HCT116 (cell line): Measurements from ENCODE around the gene CTBP1.

Experiments
- CEBPB ChIP-seq: IDR thresholded peaks from 2 replicates; pipeline ENCODE4 v1.6.1; 2012; ENCODE audit warnings: low read depth
- ELF1 ChIP-seq: IDR thresholded peaks from 2 replicates; pipeline ENCODE4 v1.6.1; 2012; ENCODE audit warnings: low read depth, borderline replicate concordance
- EZH2 ChIP-seq: fragments of 200-600 bp; sonication (generic); IDR thresholded peaks from 2 replicates; pipeline ENCODE4 v1.6.1; 2017; ENCODE audit warnings: antibody characterized with exemption, mixed run types
- EZH2phosphoT487 ChIP-seq: fragments of 200-600 bp; IDR thresholded peaks from 2 replicates; pipeline ENCODE4 v1.6.1; 2018; ENCODE audit warnings: antibody characterized with exemption, borderline replicate concordance
- POLR2A ChIP-seq: IDR thresholded peaks from 2 replicates; pipeline ENCODE4 v1.7.0; 2011; ENCODE audit warnings: borderline replicate concordance; ENCODE audit not compliant: insufficient read depth, insufficient read length; ENCODE audit errors: extremely low read depth
- POLR2AphosphoS5 ChIP-seq: IDR thresholded peaks from 2 replicates; pipeline ENCODE4 v1.6.1; 2011; ENCODE audit warnings: mild to moderate bottlenecking, low read depth, low read length, moderate library complexity
- RAD21 ChIP-seq: IDR thresholded peaks from 2 replicates; pipeline ENCODE4 v1.6.1; 2012; ENCODE audit warnings: low read depth, mild to moderate bottlenecking
- ZFX ChIP-seq: fragments of 450-650 bp; IDR thresholded peaks from 2 replicates; pipeline ENCODE4 v1.6.1; 2017
- ZNF274 ChIP-seq: fragments of 200-500 bp; sonication (Bioruptor generic); IDR thresholded peaks from 2 replicates; pipeline ENCODE4 v1.6.1; 2014; ENCODE audit warnings: mild to moderate bottlenecking, low read depth, low read length, inconsistent platforms
- TF ChIP-seq, protein P1 (sequence below), 3 experiments: fragments of 200-600 bp in 1 of 3; sonication (generic) in 1 of 3; IDR thresholded peaks in 2 of 3; conservative IDR thresholded peaks in 1 of 3; 2 replicates each; pipeline ENCODE4 v1.5.1; 2012 to 2017; ENCODE audit warnings: low read depth in 2 of 3, low read length in 2 of 3, antibody characterized with exemption in 1 of 3, borderline replicate concordance in 1 of 3, control low read depth in 1 of 3, mild to moderate bottlenecking in 1 of 3, mixed read lengths in 1 of 3, mixed run types in 1 of 3, moderate library complexity in 1 of 3; ENCODE audit not compliant: insufficient read depth in 1 of 3
- TF ChIP-seq, protein P2 (sequence below): IDR thresholded peaks from 2 replicates; pipeline ENCODE4 v1.6.1; 2011; ENCODE audit warnings: mild to moderate bottlenecking, low read length, moderate library complexity; ENCODE audit not compliant: insufficient replicate concordance; ENCODE audit errors: extremely low read depth
- TF ChIP-seq, protein P3 (sequence below): IDR thresholded peaks from 2 replicates; pipeline ENCODE4 v1.6.1; 2012; ENCODE audit warnings: low read depth
- TF ChIP-seq, protein P4 (sequence below): IDR thresholded peaks from 2 replicates; pipeline ENCODE4 v1.6.1; 2012

DNA sequence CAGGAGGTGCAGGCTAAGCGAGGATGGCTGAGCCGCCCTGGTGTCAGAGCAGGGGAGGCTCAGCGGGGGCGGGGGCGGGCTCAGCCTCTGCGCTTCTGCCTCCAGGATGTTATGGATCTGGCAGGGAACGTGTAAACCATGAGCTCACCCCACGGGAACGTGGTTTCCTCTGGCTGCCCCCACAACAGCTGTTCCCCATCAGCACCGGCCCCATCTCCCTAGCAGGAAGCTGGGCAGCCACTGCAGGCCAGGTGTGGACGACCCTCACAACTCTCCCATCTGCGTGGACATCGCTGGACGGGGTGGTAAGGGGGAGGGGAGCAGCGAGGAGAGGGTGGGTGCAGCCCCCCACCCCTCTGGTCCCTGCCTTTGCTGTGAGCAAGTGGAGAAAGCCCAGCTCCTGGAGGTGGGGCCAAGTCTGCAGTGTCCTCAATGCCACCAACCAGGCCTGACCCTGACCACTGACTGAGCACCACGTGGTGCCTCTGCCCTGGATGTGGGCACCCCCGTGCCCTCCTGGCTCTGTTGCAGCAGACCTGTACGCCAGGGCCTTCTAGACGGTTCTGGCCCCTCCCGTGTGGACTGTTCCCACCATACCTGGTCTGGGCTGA is 48.4 kb downstream of the CTBP1 start:
- TF ChIP-seq EZH2 (no peak), ZNF274 (no peak), RAD21 (no peak), POLR2A (no peak), POLR2AphosphoS5 (no peak), ZFX (no peak), CEBPB (no peak), ELF1 (no peak), EZH2phosphoT487 (no peak)
- TF ChIP-seq, protein P1, sequence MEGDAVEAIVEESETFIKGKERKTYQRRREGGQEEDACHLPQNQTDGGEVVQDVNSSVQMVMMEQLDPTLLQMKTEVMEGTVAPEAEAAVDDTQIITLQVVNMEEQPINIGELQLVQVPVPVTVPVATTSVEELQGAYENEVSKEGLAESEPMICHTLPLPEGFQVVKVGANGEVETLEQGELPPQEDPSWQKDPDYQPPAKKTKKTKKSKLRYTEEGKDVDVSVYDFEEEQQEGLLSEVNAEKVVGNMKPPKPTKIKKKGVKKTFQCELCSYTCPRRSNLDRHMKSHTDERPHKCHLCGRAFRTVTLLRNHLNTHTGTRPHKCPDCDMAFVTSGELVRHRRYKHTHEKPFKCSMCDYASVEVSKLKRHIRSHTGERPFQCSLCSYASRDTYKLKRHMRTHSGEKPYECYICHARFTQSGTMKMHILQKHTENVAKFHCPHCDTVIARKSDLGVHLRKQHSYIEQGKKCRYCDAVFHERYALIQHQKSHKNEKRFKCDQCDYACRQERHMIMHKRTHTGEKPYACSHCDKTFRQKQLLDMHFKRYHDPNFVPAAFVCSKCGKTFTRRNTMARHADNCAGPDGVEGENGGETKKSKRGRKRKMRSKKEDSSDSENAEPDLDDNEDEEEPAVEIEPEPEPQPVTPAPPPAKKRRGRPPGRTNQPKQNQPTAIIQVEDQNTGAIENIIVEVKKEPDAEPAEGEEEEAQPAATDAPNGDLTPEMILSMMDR (IDR thresholded peaks at IDR 0.05 in 2 of 3, conservative IDR thresholded peaks at IDR 0.05 in 1 of 3; ENCODE audit: borderline replicate concordance in 1 of 3, insufficient read depth in 1 of 3, low read depth in 2 of 3, low read length in 2 of 3): no peak
- TF ChIP-seq, protein P2, sequence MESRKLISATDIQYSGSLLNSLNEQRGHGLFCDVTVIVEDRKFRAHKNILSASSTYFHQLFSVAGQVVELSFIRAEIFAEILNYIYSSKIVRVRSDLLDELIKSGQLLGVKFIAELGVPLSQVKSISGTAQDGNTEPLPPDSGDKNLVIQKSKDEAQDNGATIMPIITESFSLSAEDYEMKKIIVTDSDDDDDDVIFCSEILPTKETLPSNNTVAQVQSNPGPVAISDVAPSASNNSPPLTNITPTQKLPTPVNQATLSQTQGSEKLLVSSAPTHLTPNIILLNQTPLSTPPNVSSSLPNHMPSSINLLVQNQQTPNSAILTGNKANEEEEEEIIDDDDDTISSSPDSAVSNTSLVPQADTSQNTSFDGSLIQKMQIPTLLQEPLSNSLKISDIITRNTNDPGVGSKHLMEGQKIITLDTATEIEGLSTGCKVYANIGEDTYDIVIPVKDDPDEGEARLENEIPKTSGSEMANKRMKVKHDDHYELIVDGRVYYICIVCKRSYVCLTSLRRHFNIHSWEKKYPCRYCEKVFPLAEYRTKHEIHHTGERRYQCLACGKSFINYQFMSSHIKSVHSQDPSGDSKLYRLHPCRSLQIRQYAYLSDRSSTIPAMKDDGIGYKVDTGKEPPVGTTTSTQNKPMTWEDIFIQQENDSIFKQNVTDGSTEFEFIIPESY: no peak
- TF ChIP-seq, protein P3, sequence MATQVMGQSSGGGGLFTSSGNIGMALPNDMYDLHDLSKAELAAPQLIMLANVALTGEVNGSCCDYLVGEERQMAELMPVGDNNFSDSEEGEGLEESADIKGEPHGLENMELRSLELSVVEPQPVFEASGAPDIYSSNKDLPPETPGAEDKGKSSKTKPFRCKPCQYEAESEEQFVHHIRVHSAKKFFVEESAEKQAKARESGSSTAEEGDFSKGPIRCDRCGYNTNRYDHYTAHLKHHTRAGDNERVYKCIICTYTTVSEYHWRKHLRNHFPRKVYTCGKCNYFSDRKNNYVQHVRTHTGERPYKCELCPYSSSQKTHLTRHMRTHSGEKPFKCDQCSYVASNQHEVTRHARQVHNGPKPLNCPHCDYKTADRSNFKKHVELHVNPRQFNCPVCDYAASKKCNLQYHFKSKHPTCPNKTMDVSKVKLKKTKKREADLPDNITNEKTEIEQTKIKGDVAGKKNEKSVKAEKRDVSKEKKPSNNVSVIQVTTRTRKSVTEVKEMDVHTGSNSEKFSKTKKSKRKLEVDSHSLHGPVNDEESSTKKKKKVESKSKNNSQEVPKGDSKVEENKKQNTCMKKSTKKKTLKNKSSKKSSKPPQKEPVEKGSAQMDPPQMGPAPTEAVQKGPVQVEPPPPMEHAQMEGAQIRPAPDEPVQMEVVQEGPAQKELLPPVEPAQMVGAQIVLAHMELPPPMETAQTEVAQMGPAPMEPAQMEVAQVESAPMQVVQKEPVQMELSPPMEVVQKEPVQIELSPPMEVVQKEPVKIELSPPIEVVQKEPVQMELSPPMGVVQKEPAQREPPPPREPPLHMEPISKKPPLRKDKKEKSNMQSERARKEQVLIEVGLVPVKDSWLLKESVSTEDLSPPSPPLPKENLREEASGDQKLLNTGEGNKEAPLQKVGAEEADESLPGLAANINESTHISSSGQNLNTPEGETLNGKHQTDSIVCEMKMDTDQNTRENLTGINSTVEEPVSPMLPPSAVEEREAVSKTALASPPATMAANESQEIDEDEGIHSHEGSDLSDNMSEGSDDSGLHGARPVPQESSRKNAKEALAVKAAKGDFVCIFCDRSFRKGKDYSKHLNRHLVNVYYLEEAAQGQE: no peak
- TF ChIP-seq, protein P4, sequence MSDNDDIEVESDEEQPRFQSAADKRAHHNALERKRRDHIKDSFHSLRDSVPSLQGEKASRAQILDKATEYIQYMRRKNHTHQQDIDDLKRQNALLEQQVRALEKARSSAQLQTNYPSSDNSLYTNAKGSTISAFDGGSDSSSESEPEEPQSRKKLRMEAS: no peak
